Right atrium auricular region (tissue), 2 donors: ENCODE results near the gene MINDY3. TPM values are rescaled to one million over a fixed set of nuclear protein-coding genes. Genes with fewer than 3 reads are reported as not detected.

Experiments
- DNase-seq: peaks from one replicate; pipeline ENCODE4 v3.0.0-alpha.2; 2019; ENCODE audit warnings: low spot score
- H3K27ac ChIP-seq, 2 donors: fragments of 200-600 bp; sonication (generic); 1 replicate in 1 of 2; 2 replicates in 1 of 2; pipeline ENCODE4 v1.5.1; 2016 to 2019
- H3K27me3 ChIP-seq, 2 donors: fragments of 200-600 bp; sonication (generic); one replicate each; pipeline versions ENCODE4 v1.5.1 to v1.6.0; 2017 to 2019
- H3K36me3 ChIP-seq: fragments of 200-600 bp; sonication (generic); one replicate; pipeline ENCODE4 v1.5.1; 2016
- H3K4me1 ChIP-seq, 2 donors: fragments of 200-600 bp; sonication (generic); one replicate each; pipeline versions ENCODE4 v1.5.1 to v1.6.0; 2017 to 2019
- H3K4me3 ChIP-seq, 2 donors: fragments of 200-600 bp; sonication (generic); 1 replicate in 1 of 2; 2 replicates in 1 of 2; pipeline ENCODE4 v1.5.1; 2017 to 2019; ENCODE audit warnings: mild to moderate bottlenecking in 1 of 2, moderate library complexity in 1 of 2
- H3K9me3 ChIP-seq, 2 donors: fragments of 200-600 bp; sonication (generic); one replicate each; pipeline ENCODE4 v1.5.1; 2019
- CTCF ChIP-seq, 2 donors: fragments of 200-600 bp; sonication (generic); IDR thresholded peaks; one replicate each; pipeline ENCODE4 v1.5.1; 2019; ENCODE audit warnings: antibody characterized with exemption in 2 of 2
- total RNA-seq, 2 donors: library from RNA; depleted of rRNA; stranded (reverse); fragments of >200 nt; gene quantifications; one replicate each; pipeline ENCODE4 v1.1.0, GENCODE V29; 2016

The MINDY3 gene
- total RNA-seq, 2 donors from 2014 or later = 15.1 to 15.3 TPM

- Histone ChIP-seq H3K27ac (no peak overlapping the region), H3K27me3 (peaks cover 0 to 3% of the 10 kb centered on the region in 2 donors), H3K9me3 (no peaks in the 10 kb centered on the region), H3K4me1 (peaks cover 0 to 21% of the 10 kb centered on the region in 2 donors), H3K4me3 (no peak overlapping the region), H3K36me3 (no peaks in the 10 kb centered on the region)
- no peak for DNase-seq
- TF ChIP-seq CTCF (IDR thresholded peaks at IDR 0.05) = no peak
These were observed 3.0 kb upstream of the MINDY3 start for GRCh38 chr10:15863323-15863722.

GRCh38 chr10:15860692-15861201 lies 440 bp upstream of the MINDY3 start:
- peaks cover 0 to 43% of the 10 kb centered on the region in 2 donors for H3K4me1 ChIP-seq
- H3K27me3 ChIP-seq = no peaks in the 10 kb centered on the region
- no peaks in the 10 kb centered on the region for H3K9me3 ChIP-seq
- H3K36me3 ChIP-seq = no peaks in the 10 kb centered on the region
- H3K27ac ChIP-seq = peak overlapping the region; percentile 73 to 76
- TF ChIP-seq CTCF (IDR thresholded peaks at IDR 0.05) = no peak
- peak overlapping the region; percentile 74 to 84 for H3K4me3 ChIP-seq
- no peak for DNase-seq

- no peak for TF ChIP-seq CTCF (IDR thresholded peaks at IDR 0.05)
- Histone ChIP-seq H3K4me1 (peaks cover 0 to 43% of the 10 kb centered on the region in 2 donors), H3K4me3 (peak overlapping the region; percentile 74 to 84), H3K27ac (peak overlapping the region; percentile 73 to 76), H3K36me3 (no peaks in the 10 kb centered on the region), H3K27me3 (no peaks in the 10 kb centered on the region), H3K9me3 (no peaks in the 10 kb centered on the region)
- no peak for DNase-seq
These were observed 800 bp downstream of the MINDY3 start for GRCh38 chr10:15859509-15859905.

- Histone ChIP-seq H3K9me3 (no peaks in the 10 kb centered on the region), H3K4me1 (peaks cover 0 to 43% of the 10 kb centered on the region in 2 donors), H3K27ac (no peak overlapping the region), H3K27me3 (no peaks in the 10 kb centered on the region), H3K4me3 (peak overlapping the region in 1 of 2 donors; percentile 84), H3K36me3 (no peaks in the 10 kb centered on the region)
- no peak for TF ChIP-seq CTCF (IDR thresholded peaks at IDR 0.05)
- DNase-seq = no peak
These were observed 1.4 kb downstream of the MINDY3 start for GRCh38 chr10:15858861-15859281.

GRCh38 chr10:15857107-15857575 lies 3.2 kb downstream of the MINDY3 start:
- no peaks in the 10 kb centered on the region for H3K9me3 ChIP-seq
- no peak overlapping the region for H3K4me3 ChIP-seq
- peaks cover under 1% of the 10 kb centered on the region for H3K36me3 ChIP-seq
- DNase-seq = no peak
- H3K27me3 ChIP-seq = no peaks in the 10 kb centered on the region
- no peak overlapping the region for H3K27ac ChIP-seq
- H3K4me1 ChIP-seq = peaks cover 0 to 43% of the 10 kb centered on the region in 2 donors
- TF ChIP-seq CTCF (IDR thresholded peaks at IDR 0.05) = no peak
